Mesothelial cell of epicardium (in vitro differentiated cells): ENCODE measurements around the gene CYP39A1. TPM values are rescaled to one million over a fixed set of nuclear protein-coding genes. Genes with fewer than 3 reads are reported as not detected.

Experiments used
- DNase-seq, 2 experiments: peaks; one replicate each; pipeline ENCODE4 v3.0.0; 2021; ENCODE audit warnings: low spot score in 2 of 2; ENCODE audit not compliant: unreplicated experiment in 2 of 2
- H3K27ac Mint-ChIP-seq: 2 replicates; pipeline ENCODE4 v1.8.0; 2021; ENCODE audit warnings: mixed read lengths
- H3K27me3 Mint-ChIP-seq: 2 replicates; pipeline ENCODE4 v1.8.0; 2021; ENCODE audit warnings: low read depth, mixed read lengths
- H3K36me3 Mint-ChIP-seq: 2 replicates; pipeline ENCODE4 v1.8.0; 2021; ENCODE audit warnings: mixed read lengths
- H3K4me1 Mint-ChIP-seq: 2 replicates; pipeline ENCODE4 v1.8.0; 2021; ENCODE audit warnings: mixed read lengths
- H3K4me3 Mint-ChIP-seq: 2 replicates; pipeline ENCODE4 v1.8.0; 2021; ENCODE audit warnings: mild to moderate bottlenecking, moderate library complexity, mixed read lengths
- H3K9me3 Mint-ChIP-seq: 2 replicates; pipeline ENCODE4 v1.8.0; 2021; ENCODE audit warnings: mixed read lengths
- CTCF ChIP-seq: fragments of 200-600 bp; sonication (generic); IDR thresholded peaks from one replicate; pipeline ENCODE4 v1.5.0; 2021; ENCODE audit warnings: antibody characterized with exemption; ENCODE audit not compliant: unreplicated experiment
- total RNA-seq: library from RNA; stranded (reverse); gene quantifications from 3 replicates; pipeline ENCODE4 v1.2.1, GENCODE V29; 2021

The CYP39A1 gene
- 6.1 to 6.9 TPM (median 6.3 TPM) in 3 replicates for total RNA-seq

- DNase-seq, result peak; percentile 85 to 93
- H3K4me3 Mint-ChIP-seq, result peak within 1 kb of the TSS; percentile 99
- TF ChIP-seq CTCF, result no peak
- H3K4me1 Mint-ChIP-seq, result peaks cover 23% of the 10 kb centered on the region
- H3K36me3 Mint-ChIP-seq, result peaks cover 10% of the 10 kb centered on the region
- peak within 1 kb of the TSS; percentile 97 for H3K27ac Mint-ChIP-seq
- peaks cover 21% of the 10 kb centered on the region for H3K27me3 Mint-ChIP-seq
- no peaks in the 10 kb centered on the region for H3K9me3 Mint-ChIP-seq
Observed at GRCh38 chr6:46652603-46653438, at the start of gene CYP39A1, which contains the start of gene SLC25A27. Gene CYP39A1 (minus strand): TSS chr6:46652818. CDS start chr6:46652582, 236 bp downstream. Gene SLC25A27 (plus strand): TSS chr6:46652975. CDS start chr6:46653193, 218 bp downstream.

- Mint-ChIP-seq H3K36me3 (no peaks in the 10 kb centered on the region), H3K9me3 (no peaks in the 10 kb centered on the region), H3K27me3 (peaks cover 32% of the 10 kb centered on the region), H3K27ac (no peak overlapping the region), H3K4me1 (no peaks in the 10 kb centered on the region), H3K4me3 (no peak overlapping the region)
- TF ChIP-seq CTCF, result no peak
- no peak for DNase-seq
Observed at GRCh38 chr6:46699970-46700369, 47.4 kb upstream of the CYP39A1 start.

- peaks cover 29% of the 10 kb centered on the region for H3K27me3 Mint-ChIP-seq
- no peak overlapping the region for H3K27ac Mint-ChIP-seq
- DNase-seq, result no peak
- no peak overlapping the region for H3K4me3 Mint-ChIP-seq
- no peaks in the 10 kb centered on the region for H3K36me3 Mint-ChIP-seq
- peaks cover 3% of the 10 kb centered on the region for H3K9me3 Mint-ChIP-seq
- H3K4me1 Mint-ChIP-seq, result no peaks in the 10 kb centered on the region
- no peak for TF ChIP-seq CTCF
Observed at GRCh38 chr6:46690911-46691451, 38.4 kb upstream of the CYP39A1 start.

GRCh38 chr6:46690141-46690755 lies 37.6 kb upstream of the CYP39A1 start:
- no peaks in the 10 kb centered on the region for H3K4me1 Mint-ChIP-seq
- peaks cover 26% of the 10 kb centered on the region for H3K27me3 Mint-ChIP-seq
- no peak for TF ChIP-seq CTCF
- H3K36me3 Mint-ChIP-seq, result no peaks in the 10 kb centered on the region
- no peak for DNase-seq
- H3K4me3 Mint-ChIP-seq, result no peak overlapping the region
- H3K9me3 Mint-ChIP-seq, result peaks cover 3% of the 10 kb centered on the region
- H3K27ac Mint-ChIP-seq, result no peak overlapping the region

GRCh38 chr6:46689657-46690056 lies 37.0 kb upstream of the CYP39A1 start:
- DNase-seq, result no peak
- Mint-ChIP-seq H3K36me3 (no peaks in the 10 kb centered on the region), H3K27me3 (peaks cover 26% of the 10 kb centered on the region), H3K9me3 (peaks cover 3% of the 10 kb centered on the region), H3K4me1 (no peaks in the 10 kb centered on the region), H3K4me3 (no peak overlapping the region), H3K27ac (no peak overlapping the region)
- no peak for TF ChIP-seq CTCF
